Cardiac atrium fibroblast (primary cell): ENCODE measurements around the gene FKBP8. TPM values are rescaled to one million over a fixed set of nuclear protein-coding genes. Genes with fewer than 3 reads are reported as not detected.

Experiments
- total RNA-seq: library from RNA; depleted of rRNA; stranded (reverse); fragments of >200 nt; gene quantifications from 2 replicates; pipeline ENCODE4 v1.2.3, GENCODE V29; 2015

FKBP8 gene
- 400 and 409 TPM in 2 replicates for total RNA-seq

GRCh38 chr19:18542941-18543813, at the start of gene FKBP8:
Gene FKBP8, minus strand, starts transcription at chr19:18543573. Its CDS starts 1,603 bp downstream, at chr19:18541970.

GRCh38 chr19:18588611-18589379, 45.4 kb upstream of the FKBP8 start, which contains the start of gene REX1BD:
Gene REX1BD, plus strand, starts transcription at chr19:18588798. Its CDS starts 4 bp downstream, at chr19:18588802.

GRCh38 chr19:18571564-18572344, 28.4 kb upstream of the FKBP8 start, which contains the start of gene UBA52:
Gene UBA52, plus strand, starts transcription at chr19:18571857. Its CDS starts 1,444 bp downstream, at chr19:18573301.

GRCh38 chr19:18557411-18558201, 14.2 kb upstream of the FKBP8 start, which contains the start of gene KXD1:
Gene KXD1, plus strand, starts transcription at chr19:18557870. Its CDS starts 4,187 bp downstream, at chr19:18562057.

GRCh38 chr19:18521692-18522123, 21.7 kb downstream of the FKBP8 start, which contains the start of gene ELL:
Gene ELL, minus strand, starts transcription at chr19:18522070. Its CDS starts 15 bp downstream, at chr19:18522055.

Other genes starting within 250 kb of the FKBP8 start
- gene LSM4, start 220.5 kb downstream of the FKBP8 start, total RNA-seq, result 162 and 199 TPM in 2 replicates
- 3.4 and 7.8 TPM in 2 replicates for gene PGPEP1, start 203.0 kb downstream of the FKBP8 start, total RNA-seq
- gene GDF15, start 157.4 kb downstream of the FKBP8 start, total RNA-seq, result 18.2 and 19.8 TPM in 2 replicates
- gene LRRC25, start 146.0 kb downstream of the FKBP8 start, total RNA-seq, result not detected in 2 replicates
- 99.8 and 114 TPM in 2 replicates for gene SSBP4, start 124.2 kb downstream of the FKBP8 start, total RNA-seq
- gene ISYNA1, start 105.4 kb downstream of the FKBP8 start, total RNA-seq, result 19.5 and 29.5 TPM in 2 replicates
- 12.3 and 21.4 TPM in 2 replicates for gene ELL, start 21.5 kb downstream of the FKBP8 start, total RNA-seq
- gene KXD1, start 14.3 kb upstream of the FKBP8 start, total RNA-seq, result 113 and 151 TPM in 2 replicates
- 1,196 and 1,251 TPM in 2 replicates for gene UBA52, start 28.3 kb upstream of the FKBP8 start, total RNA-seq
- gene REX1BD, start 45.2 kb upstream of the FKBP8 start, total RNA-seq, result 64.3 and 65.9 TPM in 2 replicates
- gene CRLF1, start 63.2 kb upstream of the FKBP8 start, total RNA-seq, result 309 and 313 TPM in 2 replicates
- 11.9 and 12.8 TPM in 2 replicates for gene TMEM59L, start 69.3 kb upstream of the FKBP8 start, total RNA-seq
- 11.6 and 17.8 TPM in 2 replicates for gene KLHL26, start 93.5 kb upstream of the FKBP8 start, total RNA-seq
- 2.0 and 3.4 TPM in 2 replicates for gene CRTC1, start 140.1 kb upstream of the FKBP8 start, total RNA-seq
- gene COMP, start 247.7 kb upstream of the FKBP8 start, total RNA-seq, result under 0.01 and 1.5 TPM in 2 replicates